Subcutaneous abdominal adipose tissue (tissue), 5 donors: Measurements from ENCODE around the gene SIK3.

Experiments
- H3K27ac ChIP-seq: one replicate; pipeline ENCODE4 v1.7.0; 2013; ENCODE audit warnings: low read depth, mild to moderate bottlenecking, inconsistent platforms, low read length, moderate library complexity
- H3K27me3 ChIP-seq, 5 donors: one replicate each; pipeline ENCODE4 v1.7.0; 2013; ENCODE audit warnings: low read length in 5 of 5, inconsistent platforms in 1 of 5; ENCODE audit not compliant: control insufficient read depth in 5 of 5, insufficient read depth in 4 of 5
- H3K36me3 ChIP-seq, 5 donors: one replicate each; pipeline ENCODE4 v1.7.0; 2013; ENCODE audit warnings: low read length in 5 of 5; ENCODE audit not compliant: control insufficient read depth in 5 of 5, insufficient read depth in 5 of 5
- H3K4me1 ChIP-seq, 5 donors: one replicate each; pipeline ENCODE4 v1.7.0; 2013; ENCODE audit warnings: low read length in 5 of 5, mild to moderate bottlenecking in 3 of 5, moderate library complexity in 1 of 5; ENCODE audit not compliant: control insufficient read depth in 5 of 5, insufficient read depth in 5 of 5
- H3K4me3 ChIP-seq, 5 donors: one replicate each; pipeline ENCODE4 v1.7.0; 2013; ENCODE audit warnings: low read length in 5 of 5, low read depth in 1 of 5
- H3K9ac ChIP-seq, 5 donors: one replicate each; pipeline ENCODE4 v1.7.0; 2013; ENCODE audit warnings: low read length in 5 of 5, mild to moderate bottlenecking in 4 of 5, moderate library complexity in 3 of 5
- H3K9me3 ChIP-seq, 5 donors: one replicate each; pipeline ENCODE4 v1.7.0; 2013; ENCODE audit warnings: low read length in 5 of 5; ENCODE audit not compliant: control insufficient read depth in 5 of 5
- donor health status: healthy.
- donor health status: healthy.
- donor health status: healthy.
- donor health status: healthy.
- donor health status: healthy.

SIK3 gene

DNA sequence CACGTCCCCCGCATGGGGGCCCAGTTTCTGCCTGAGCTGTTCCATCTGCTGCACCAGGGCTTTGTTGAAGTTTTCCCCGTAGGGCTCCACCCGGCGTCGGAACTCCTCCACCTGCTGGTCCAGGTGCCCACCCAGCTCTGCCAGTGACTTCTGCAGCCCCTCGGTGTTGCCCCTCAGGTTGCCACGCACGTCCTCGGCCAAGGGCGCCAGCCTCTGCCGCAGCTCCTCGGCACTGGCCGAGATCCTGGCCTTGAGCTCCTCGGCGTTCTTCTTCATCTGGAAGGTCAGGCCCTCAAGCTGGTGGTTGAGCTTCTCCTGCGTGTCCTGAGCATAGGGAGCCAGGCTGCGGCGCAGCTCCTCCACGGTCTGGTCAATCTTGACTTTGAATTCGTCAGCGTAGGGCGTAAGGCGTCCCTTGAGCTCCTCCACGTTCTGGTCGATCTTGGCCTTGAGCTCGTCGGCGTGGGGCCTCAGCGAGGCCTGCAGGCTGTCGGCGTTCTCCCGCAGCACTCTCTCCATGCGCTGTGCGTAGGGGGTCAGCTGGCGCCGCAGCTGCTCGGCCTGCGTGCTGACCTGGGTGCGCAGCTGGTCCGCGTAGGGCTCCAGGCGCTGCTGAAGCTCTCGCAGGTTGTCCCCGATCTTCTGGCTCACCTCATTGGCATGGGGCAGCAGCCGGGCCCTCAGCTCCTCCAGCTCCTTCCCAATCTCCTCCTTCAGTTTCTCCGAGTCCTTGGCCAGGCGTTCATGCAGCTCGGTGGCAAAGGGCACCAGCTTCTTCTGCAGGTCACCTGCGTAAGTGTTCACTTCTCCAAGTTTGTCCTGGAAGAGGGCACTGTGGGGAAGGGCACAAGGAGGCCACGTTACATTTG lies 276.9 kb downstream of the SIK3 start:
- no peaks in the 10 kb centered on the region for H3K36me3 ChIP-seq
- H3K4me3 ChIP-seq: no peak overlapping the region
- no peaks in the 10 kb centered on the region for H3K27me3 ChIP-seq
- H3K4me1 ChIP-seq: no peaks in the 10 kb centered on the region
- no peaks in the 10 kb centered on the region for H3K9me3 ChIP-seq
- H3K9ac ChIP-seq: no peak overlapping the region
- no peak overlapping the region for H3K27ac ChIP-seq

DNA sequence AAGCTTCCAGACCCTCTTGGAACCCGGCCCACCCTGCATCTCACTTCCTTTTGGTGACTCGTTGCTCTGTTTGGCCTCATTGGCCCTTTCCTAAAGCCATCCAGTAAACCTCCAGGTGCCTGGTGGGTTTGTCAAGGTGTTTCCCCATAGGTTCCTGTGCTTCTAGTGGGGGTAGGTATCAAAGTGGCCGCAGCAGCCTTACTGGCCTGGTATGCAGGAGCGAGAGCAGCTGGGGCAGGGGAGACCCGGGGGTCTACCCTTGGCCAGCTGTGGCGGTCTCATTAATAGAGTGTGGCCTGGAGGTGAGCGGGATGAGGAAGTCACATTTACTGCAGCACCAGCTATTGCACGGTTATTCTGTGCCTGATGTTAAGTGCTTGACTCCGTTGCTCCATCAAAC lies 279.2 kb downstream of the SIK3 start:
- Histone ChIP-seq H3K9ac (no peak overlapping the region), H3K4me3 (no peak overlapping the region), H3K36me3 (no peaks in the 10 kb centered on the region), H3K27me3 (no peaks in the 10 kb centered on the region), H3K9me3 (no peaks in the 10 kb centered on the region), H3K4me1 (no peaks in the 10 kb centered on the region), H3K27ac (no peak overlapping the region)

DNA sequence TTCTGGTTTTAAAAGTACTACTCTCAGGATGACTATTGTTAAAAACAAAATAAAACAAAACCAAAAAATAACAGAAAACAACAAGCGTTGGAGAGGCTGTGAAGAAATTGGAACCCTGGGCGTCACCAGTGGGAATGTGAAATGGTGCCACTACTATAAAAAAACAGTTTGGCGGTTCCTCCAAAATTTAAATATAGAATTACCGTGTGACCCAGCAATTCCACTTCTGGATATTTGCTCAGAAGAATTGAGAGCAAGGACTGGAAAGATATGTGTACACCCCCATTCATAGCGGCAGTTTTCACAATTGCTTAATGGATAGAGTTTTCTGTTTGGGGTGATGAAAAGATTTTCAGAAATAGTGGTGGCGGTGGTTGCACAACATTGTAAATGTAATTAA lies 283.7 kb downstream of the SIK3 start:
- Histone ChIP-seq H3K9me3 (peaks cover 0 to 4% (median 0%) of the 10 kb centered on the region in 5 donors), H3K9ac (no peak overlapping the region)

DNA sequence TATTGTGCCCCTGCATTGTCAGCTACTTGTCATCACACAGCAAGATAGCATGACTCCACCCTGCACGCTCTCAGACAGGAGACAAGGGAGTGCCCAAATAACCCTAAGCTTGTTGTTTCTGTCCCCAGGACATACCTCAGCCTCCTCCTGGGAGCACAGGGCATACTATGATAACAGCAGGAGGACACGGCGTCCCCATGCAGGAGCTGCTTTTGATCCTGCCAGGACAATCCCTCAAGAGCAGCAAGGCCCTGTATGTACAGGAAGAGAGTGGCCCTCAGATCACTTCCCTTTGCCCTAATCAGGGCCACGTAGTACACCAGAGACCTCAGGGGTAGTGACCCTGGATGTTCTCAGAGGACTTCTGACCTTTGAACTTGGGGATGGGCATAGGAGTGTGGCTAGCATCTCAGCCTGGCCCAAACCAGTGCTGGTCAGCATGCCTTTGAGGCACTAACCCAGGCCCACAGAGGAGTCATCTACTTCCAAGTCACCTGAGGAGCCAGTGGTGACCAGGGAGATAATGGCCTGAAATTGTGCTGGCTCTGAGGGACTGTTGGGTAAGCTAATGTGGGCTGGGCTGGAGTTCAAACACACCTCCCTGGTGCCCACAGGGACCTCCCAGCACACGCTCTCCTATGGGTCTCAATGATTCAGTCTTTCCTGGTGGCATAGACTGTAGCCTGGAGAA lies 284.3 kb downstream of the SIK3 start:
- Histone ChIP-seq H3K4me1 (no peaks in the 10 kb centered on the region), H3K9ac (no peak overlapping the region), H3K27me3 (no peaks in the 10 kb centered on the region), H3K9me3 (peaks cover 0 to 4% (median 0%) of the 10 kb centered on the region in 5 donors), H3K27ac (no peak overlapping the region), H3K36me3 (no peaks in the 10 kb centered on the region), H3K4me3 (no peak overlapping the region)

More for the DNA sequence above, 283.7 kb downstream of the SIK3 start:
- Histone ChIP-seq H3K27me3 (no peaks in the 10 kb centered on the region), H3K36me3 (no peaks in the 10 kb centered on the region), H3K4me1 (no peaks in the 10 kb centered on the region), H3K27ac (no peak overlapping the region), H3K4me3 (no peak overlapping the region)

DNA sequence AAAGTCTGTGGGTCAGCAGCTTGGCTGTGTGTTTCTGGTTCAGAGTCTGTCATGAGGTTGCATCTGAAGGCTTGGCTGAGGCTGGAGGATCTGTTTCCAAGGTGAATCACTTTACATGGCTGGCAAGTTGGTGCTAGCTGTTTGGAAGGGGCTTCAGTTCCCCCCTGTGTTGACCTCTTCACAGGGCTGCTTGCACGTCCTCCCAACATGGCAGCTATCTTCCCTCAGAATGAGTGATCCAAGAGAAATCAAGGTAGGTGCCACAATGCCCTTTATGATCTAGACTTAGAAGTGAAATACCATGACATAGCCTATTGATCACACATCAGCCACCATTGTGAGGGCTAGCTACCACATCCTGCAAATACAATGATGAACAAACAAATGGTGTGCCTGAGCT lies 285.1 kb downstream of the SIK3 start:
- H3K4me3 ChIP-seq: no peak overlapping the region
- H3K36me3 ChIP-seq: no peaks in the 10 kb centered on the region
- H3K27ac ChIP-seq: no peak overlapping the region
- no peaks in the 10 kb centered on the region for H3K4me1 ChIP-seq
- H3K9me3 ChIP-seq: peaks cover 0 to 4% (median 0%) of the 10 kb centered on the region in 5 donors
- no peaks in the 10 kb centered on the region for H3K27me3 ChIP-seq
- no peak overlapping the region for H3K9ac ChIP-seq

DNA sequence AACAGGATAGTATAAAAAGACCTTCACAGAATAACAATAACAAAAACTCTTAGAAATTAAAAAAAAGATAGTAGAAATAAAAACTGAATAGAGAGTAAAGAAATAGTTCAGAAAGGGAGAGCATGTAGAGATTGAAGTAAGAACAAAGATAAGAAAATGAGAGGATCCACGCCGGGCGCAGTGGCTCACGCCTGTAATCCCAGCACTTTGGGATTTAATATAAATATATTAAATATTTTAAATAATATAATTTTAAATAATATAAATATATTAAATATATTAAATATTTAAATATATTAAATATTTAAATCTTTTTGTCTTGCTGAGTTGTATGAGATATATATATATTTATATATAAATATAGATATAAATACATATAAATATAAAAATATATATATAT lies 286.1 kb downstream of the SIK3 start:
- Histone ChIP-seq H3K4me3 (no peak overlapping the region), H3K9ac (no peak overlapping the region), H3K27ac (no peak overlapping the region), H3K36me3 (no peaks in the 10 kb centered on the region), H3K4me1 (no peaks in the 10 kb centered on the region), H3K9me3 (peaks cover 0 to 4% (median 0%) of the 10 kb centered on the region in 5 donors), H3K27me3 (no peaks in the 10 kb centered on the region)

DNA sequence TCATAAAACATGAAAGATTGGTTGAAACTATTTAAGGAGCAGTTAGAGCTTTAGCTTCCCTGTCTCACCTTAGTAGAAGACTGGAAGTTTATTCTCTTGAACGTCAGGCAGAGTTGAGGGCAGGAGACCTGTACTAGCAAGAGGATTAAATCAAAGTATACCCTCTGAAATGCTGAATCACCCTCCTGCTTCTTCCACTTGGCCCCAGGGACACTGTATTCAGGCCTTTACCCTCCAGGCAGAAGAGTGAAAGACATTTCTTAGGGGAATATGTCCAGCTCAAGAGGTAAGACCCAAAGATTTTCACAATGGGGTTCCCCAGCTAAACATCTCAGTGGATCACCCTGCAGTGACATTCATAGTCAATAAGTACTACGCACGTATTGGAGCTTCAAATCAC lies 287.0 kb downstream of the SIK3 start:
- no peaks in the 10 kb centered on the region for H3K4me1 ChIP-seq
- H3K9me3 ChIP-seq: peaks cover 0 to 4% (median 0%) of the 10 kb centered on the region in 5 donors
- no peak overlapping the region for H3K4me3 ChIP-seq
- H3K36me3 ChIP-seq: no peaks in the 10 kb centered on the region
- H3K27me3 ChIP-seq: no peaks in the 10 kb centered on the region
- H3K9ac ChIP-seq: no peak overlapping the region
- H3K27ac ChIP-seq: no peak overlapping the region

DNA sequence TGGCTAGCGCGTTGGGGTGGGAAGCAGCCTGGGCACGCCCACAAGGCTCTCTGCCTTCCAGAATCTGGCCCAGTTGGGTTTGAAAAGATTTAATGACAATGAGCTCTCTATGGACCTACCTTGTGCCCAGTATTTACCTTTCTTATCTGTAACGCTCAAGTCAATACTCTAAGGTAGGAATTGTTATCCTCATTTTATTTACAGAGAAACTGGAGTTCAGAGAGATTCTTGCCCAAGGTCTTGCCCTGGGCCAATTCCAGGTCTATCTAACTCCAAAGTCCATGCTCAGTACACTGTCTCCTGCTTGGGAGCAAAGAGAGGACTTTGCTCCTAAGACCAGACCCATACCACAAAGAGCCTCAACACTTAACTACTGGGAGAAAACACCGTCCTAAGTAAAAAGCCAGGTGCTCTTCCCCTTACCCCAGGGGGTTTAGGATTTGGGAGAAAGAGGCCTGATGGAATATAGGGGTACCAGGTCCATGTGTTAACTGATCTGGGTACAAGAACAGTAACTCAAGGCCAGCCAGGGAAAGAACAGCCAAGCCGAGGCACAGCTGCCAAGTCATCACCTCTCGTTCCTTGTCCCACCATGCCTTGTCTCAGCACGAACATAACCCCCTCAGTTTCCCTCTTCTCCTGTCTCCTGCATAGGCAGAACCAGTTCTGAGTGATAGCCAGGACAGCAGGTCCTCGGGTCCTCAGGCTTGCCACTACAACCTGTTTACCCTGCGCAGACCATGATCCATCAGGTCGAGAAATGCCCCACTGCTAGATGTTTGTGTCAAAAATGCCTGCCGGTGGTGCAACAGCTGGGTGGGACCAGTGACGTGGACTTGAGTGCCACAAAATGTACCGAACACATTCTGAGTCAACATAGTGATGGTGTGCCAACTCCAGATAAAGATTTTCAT lies 289.7 kb downstream of the SIK3 start:
- Histone ChIP-seq H3K4me1 (no peaks in the 10 kb centered on the region), H3K36me3 (no peaks in the 10 kb centered on the region), H3K9me3 (peaks cover 0 to 4% (median 0%) of the 10 kb centered on the region in 5 donors), H3K9ac (no peak overlapping the region), H3K4me3 (no peak overlapping the region), H3K27ac (no peak overlapping the region), H3K27me3 (no peaks in the 10 kb centered on the region)

DNA sequence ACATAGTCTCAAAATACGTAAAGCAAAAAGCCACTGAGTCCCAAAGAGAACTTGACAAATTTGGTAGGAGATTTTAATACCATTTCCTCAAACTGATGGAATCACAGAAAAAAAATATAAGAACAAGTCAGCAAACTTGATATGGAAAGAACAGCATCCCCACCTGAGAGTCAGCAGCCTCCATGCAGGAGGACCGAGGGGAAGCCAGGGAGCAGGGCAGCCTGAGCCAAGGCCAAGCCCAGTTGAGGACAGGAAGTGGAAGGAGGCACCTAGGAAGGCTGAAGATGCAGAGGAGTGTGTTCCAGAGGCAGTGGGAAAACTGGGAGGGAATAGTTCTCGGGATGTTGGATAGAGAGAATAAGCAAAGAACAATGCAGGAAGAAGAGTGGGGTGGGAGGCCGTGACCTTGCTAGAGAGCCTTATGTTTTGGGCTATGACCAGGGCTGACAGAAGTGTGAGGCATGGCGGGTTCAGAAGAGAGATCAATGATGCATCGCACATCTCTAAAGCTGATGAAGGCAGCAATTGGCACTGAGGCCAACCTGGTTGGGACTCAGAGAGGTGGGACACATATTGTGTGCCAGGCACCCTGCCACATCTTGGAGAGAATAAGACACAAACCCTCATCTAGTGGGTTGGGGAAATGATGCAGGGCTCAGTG lies 290.5 kb downstream of the SIK3 start:
- H3K27me3 ChIP-seq: no peaks in the 10 kb centered on the region
- H3K36me3 ChIP-seq: no peaks in the 10 kb centered on the region
- no peaks in the 10 kb centered on the region for H3K9me3 ChIP-seq
- no peak overlapping the region for H3K27ac ChIP-seq
- H3K4me1 ChIP-seq: no peaks in the 10 kb centered on the region
- no peak overlapping the region for H3K4me3 ChIP-seq
- H3K9ac ChIP-seq: no peak overlapping the region
